Ishikawa (cell line): Measurements from ENCODE around the gene CHD2.

Source experiments
- CEBPB ChIP-seq: IDR thresholded peaks from 2 replicates; pipeline ENCODE4 v1.6.1; 2012
- CREB1 ChIP-seq: IDR thresholded peaks from 2 replicates; pipeline ENCODE4 v1.6.1; 2012; ENCODE audit warnings: low read depth
- EGR1 ChIP-seq: IDR thresholded peaks from 2 replicates; pipeline ENCODE4 v1.6.1; 2012
- EP300 ChIP-seq: IDR thresholded peaks from 2 replicates; pipeline ENCODE4 v1.6.1; 2012; ENCODE audit warnings: borderline replicate concordance
- FOXM1 ChIP-seq: IDR thresholded peaks from 2 replicates; pipeline ENCODE4 v1.6.1; 2012; ENCODE audit warnings: low read depth, borderline replicate concordance
- NFIC ChIP-seq: IDR thresholded peaks from 2 replicates; pipeline ENCODE4 v1.6.1; 2012
- RAD21 ChIP-seq: IDR thresholded peaks from 2 replicates; pipeline ENCODE4 v1.6.1; 2012; ENCODE audit warnings: low read depth
- TAF1 ChIP-seq: IDR thresholded peaks from 2 replicates; pipeline ENCODE4 v1.6.1; 2012; ENCODE audit warnings: low read depth, mild to moderate bottlenecking
- TCF12 ChIP-seq: IDR thresholded peaks from 2 replicates; pipeline ENCODE4 v1.6.1; 2012; ENCODE audit warnings: low read depth
- TEAD4 ChIP-seq: IDR thresholded peaks from 2 replicates; pipeline ENCODE4 v1.6.1; 2012
- YY1 ChIP-seq: IDR thresholded peaks from 2 replicates; pipeline ENCODE4 v1.6.1; 2012; ENCODE audit warnings: low read depth
- ZBTB7A ChIP-seq: IDR thresholded peaks from 2 replicates; pipeline ENCODE4 v1.6.1; 2012; ENCODE audit warnings: low read depth
- TF ChIP-seq, protein P1 (sequence below): IDR thresholded peaks from 2 replicates; pipeline ENCODE4 v1.6.1; 2012
- TF ChIP-seq, protein P2 (sequence below): IDR thresholded peaks from 2 replicates; pipeline ENCODE4 v1.6.1; 2012
- TF ChIP-seq, protein P3 (sequence below): IDR thresholded peaks from 2 replicates; pipeline ENCODE4 v1.6.1; 2012; ENCODE audit warnings: low read depth, mild to moderate bottlenecking

Gene CHD2

DNA sequence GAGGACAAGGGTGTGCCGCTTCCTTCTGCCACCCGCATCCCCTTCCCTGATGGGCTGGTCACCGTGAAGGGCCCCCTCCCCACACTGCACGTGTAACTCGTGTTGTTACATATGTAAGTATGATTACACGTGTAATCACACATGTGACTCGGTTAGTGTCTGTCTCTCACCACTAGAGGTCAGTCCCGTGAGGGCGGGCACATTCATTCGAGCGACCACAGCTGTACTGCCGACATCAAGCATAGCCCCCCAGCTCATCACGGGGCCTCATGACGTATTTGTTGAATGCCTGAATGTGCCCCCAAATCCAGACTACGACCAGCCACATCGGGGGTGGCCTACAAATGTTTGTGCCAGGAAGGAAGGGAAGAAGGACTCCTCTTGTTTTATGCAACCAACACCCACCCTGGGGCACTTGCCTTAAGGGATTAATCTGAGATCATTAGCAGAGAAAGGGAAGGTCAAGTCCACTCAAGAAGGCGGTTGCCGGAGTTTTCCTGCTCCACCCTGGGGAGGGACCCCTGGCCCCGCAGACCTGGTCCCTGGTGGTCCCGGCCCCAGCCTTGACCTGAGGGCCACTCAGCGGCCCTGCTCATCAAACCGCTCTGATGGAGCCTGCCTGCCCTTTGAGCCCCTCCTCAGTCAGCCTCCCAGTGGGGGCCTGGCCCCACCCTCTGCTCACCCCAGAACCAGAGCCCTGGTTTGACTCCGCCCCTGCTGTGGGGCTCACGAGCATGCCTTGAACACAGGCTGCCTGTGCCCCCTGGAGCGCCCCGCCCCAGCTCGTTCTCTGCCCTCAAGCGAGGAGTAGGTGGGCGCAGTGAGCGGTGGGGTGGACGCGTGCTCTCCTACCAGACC, 136.1 kb downstream of the CHD2 start:
- TF ChIP-seq TEAD4 (no peak), RAD21 (peak; percentile 59)
- TF ChIP-seq, protein P1, sequence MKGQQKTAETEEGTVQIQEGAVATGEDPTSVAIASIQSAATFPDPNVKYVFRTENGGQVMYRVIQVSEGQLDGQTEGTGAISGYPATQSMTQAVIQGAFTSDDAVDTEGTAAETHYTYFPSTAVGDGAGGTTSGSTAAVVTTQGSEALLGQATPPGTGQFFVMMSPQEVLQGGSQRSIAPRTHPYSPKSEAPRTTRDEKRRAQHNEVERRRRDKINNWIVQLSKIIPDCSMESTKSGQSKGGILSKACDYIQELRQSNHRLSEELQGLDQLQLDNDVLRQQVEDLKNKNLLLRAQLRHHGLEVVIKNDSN = 0 out of 2 replicates have a peak, but pooled peaks have one; percentile 35
- TF ChIP-seq, protein P2, sequence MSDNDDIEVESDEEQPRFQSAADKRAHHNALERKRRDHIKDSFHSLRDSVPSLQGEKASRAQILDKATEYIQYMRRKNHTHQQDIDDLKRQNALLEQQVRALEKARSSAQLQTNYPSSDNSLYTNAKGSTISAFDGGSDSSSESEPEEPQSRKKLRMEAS = peak; percentile 43

DNA sequence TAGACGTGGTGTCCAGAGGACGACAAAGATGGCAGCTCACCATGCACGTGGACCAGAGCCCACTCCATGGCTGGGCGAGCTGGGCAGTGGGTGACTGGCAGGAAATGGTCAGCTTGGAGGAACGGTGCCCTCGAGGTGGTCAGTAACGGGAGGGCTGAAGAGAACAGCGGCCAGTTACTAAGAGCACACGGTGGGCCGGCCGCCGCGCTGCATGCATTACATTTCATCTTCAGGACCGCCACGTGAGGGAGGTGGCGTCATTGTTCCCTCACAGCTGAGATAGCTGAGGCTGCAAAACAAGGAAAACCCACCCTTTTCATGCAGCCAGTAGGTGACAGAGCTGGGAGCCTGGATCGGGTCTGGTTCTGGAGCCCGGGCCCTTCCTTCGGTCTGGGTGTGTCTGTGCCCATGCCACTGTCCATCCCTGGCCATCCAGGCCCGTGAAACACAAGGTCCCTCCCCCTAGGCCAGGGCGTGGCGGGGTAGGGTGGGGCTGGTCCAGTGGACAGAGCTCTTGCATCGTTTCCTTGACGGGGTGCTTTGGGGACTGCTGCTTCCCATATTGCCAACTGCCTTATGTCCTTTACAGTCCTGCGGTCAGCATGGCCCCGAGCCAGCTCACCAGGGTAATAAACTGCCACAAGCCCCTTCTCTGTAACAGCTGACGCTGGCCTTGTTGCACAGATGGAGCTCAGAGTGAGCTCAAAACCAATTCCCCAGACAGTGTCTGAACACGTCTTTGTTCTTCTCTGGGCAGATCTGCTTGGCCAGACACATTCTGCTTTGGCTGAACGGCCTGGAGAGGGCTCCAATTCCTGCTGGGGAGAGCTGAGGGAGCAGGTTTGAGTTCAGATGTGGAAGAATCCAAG, 137.1 kb downstream of the CHD2 start:
- TF ChIP-seq TAF1 = no peak
- TF ChIP-seq RAD21 = 0 out of 2 replicates have a peak, but pooled peaks have one; percentile 6

DNA sequence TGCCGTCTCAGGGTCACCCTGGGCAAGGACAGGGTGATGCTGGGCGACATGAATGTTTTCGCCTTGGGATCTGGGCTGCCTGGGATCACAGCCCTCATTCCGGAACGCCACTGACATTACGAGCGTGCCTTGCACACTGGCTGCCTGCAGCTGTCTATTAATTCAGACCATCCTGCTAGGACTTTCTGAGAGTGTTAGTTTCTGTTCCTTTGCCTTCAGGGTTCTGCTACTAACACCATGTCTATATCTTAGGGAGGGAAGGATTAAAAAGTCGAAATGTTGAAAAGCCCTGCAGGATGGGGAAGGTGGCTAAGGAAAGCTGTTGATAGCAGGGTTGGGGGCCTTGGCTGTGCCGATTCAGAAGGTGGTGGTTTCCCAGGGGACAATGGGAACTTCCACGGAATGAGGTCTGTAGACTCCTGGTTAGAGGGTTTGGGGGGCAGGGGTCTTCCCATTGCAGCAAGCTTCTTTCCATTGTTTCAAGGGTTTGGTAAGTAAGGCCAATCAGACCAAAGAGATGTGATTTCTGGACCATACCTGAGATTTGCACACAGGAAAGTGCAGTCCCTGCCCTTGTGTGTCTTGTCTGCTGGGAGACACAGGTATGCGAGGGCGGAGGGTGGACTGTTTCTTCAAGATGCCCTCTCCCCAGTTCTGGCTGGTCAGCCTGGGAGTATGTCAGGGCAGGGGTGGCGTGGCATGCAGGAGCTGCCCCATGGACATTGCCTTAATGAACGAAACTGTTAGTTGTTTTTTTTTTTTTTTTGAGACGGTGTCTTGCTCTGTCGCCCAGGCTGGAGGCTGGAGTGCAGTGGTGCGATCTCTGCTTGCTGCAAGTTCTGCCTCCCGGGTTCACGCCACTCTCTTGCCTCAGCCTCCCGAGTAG, 137.9 kb downstream of the CHD2 start:
- TF ChIP-seq EGR1 (no peak), YY1 (no peak), TEAD4 (no peak), CREB1 (no peak), RAD21 (no peak), TAF1 (no peak), NFIC (no peak), ZBTB7A (no peak)
- TF ChIP-seq, protein P1 = no peak
- TF ChIP-seq, protein P3, sequence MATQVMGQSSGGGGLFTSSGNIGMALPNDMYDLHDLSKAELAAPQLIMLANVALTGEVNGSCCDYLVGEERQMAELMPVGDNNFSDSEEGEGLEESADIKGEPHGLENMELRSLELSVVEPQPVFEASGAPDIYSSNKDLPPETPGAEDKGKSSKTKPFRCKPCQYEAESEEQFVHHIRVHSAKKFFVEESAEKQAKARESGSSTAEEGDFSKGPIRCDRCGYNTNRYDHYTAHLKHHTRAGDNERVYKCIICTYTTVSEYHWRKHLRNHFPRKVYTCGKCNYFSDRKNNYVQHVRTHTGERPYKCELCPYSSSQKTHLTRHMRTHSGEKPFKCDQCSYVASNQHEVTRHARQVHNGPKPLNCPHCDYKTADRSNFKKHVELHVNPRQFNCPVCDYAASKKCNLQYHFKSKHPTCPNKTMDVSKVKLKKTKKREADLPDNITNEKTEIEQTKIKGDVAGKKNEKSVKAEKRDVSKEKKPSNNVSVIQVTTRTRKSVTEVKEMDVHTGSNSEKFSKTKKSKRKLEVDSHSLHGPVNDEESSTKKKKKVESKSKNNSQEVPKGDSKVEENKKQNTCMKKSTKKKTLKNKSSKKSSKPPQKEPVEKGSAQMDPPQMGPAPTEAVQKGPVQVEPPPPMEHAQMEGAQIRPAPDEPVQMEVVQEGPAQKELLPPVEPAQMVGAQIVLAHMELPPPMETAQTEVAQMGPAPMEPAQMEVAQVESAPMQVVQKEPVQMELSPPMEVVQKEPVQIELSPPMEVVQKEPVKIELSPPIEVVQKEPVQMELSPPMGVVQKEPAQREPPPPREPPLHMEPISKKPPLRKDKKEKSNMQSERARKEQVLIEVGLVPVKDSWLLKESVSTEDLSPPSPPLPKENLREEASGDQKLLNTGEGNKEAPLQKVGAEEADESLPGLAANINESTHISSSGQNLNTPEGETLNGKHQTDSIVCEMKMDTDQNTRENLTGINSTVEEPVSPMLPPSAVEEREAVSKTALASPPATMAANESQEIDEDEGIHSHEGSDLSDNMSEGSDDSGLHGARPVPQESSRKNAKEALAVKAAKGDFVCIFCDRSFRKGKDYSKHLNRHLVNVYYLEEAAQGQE = no peak

DNA sequence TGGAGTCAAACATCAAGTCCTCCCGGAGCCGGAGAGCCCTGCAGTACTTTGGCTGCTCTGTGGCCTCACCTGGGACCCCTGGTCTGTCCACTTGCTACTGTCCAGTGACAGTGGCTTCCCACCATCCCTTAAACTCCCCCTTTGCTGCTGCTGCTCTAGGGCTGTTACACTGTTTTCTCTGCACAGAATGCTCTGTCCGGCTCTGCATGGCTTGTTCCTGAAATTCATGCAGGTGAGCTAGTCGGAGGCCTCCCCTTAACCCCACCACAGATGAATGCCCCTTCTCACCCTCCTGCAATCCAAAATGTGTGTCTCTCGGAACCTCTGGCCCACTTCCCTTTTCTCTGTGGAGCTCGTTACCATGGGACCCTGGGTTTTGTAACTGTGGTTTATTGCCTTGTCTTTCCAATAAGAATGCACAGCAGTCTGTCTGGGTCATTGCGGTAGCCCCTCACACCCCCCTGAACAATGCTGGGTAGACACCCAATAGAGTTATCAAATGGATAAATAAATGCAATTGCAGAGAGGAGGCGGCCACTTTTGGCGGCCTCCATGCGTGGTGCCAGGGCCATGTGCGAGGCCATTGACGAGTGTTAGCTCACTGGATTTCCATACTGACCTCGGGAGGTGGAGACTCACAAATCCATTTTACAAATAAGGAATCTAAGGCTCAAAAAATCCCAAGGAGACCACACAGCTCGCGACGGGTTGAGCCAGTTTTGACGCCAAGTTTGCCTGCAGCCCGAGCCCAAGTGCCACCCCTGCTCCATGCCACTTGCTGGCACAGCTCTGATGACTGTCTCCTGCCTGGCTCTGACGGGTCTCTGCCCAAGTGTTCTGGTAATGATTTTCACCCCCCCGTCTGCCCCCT, 140.4 kb downstream of the CHD2 start:
- TF ChIP-seq RAD21 (no peak), EP300 (no peak), TAF1 (no peak), TEAD4 (no peak), CEBPB (no peak)
- TF ChIP-seq, protein P1 = no peak

DNA sequence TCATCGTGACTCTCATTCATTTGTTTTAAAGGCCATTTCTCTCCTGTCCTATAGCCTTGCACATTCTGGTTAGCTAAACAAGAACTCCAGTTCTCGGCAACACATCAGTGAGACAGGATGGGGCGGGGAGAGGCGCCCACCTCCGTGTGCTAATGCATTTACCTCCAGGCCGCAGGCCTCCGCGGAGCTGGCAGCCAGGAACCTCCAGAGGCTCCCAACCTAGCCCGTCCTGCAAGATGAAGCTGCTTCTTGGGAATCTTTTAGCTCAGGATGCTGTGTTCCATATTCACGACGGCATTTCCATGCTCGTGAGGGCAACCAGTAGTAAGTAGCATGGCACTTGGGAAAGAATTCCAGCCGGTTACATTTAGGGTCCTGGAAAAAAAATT, 141.0 kb downstream of the CHD2 start:
- TF ChIP-seq CEBPB = no peak

DNA sequence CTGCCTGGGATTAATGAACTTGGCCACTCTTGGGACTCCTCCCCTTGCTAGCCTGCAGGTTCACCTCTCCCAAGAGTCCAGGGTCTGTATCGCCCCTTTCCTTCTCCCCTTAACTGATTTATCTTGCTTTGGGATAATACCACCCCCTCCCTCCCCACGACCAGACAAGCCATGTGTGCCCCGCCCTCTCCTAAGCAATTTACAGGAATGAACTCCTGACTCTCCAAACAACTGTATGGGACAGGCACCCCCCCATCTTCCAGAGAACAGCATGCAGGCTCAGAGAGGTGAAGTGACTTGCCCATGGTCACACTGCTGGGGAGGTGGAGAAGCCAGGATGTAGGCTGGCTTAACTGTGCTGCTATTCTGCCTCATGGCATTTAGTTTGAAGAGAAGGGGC, 142.1 kb downstream of the CHD2 start:
- TF ChIP-seq NFIC (no peak), CREB1 (no peak), EGR1 (no peak), EP300 (no peak), TAF1 (no peak), ZBTB7A (no peak), YY1 (no peak), CEBPB (no peak), FOXM1 (no peak), TEAD4 (no peak), TCF12 (no peak), RAD21 (no peak)
- TF ChIP-seq, protein P3 = no peak
- TF ChIP-seq, protein P1 = no peak
- TF ChIP-seq, protein P2 = no peak
